Activated CD4-positive, alpha-beta T cell treated with anti-CD3 and anti-CD28 coated beads, Interleukin-2, Interleukin-6, amounts not matched to agents 100 ng/mL and 50 ng/mL, durations not matched to agents 16 hours and 8 hours (primary cell): Measurements from ENCODE around the gene ACOT11.

Experiments used
- DNase-seq: peaks from one replicate; pipeline ENCODE4 v3.0.0-alpha.2; 2020

The ACOT11 gene

GRCh38 chr1:54538538-54538937, 9.5 kb upstream of the ACOT11 start:
- no peak for DNase-seq

- no peak for DNase-seq
These were observed 7.3 kb upstream of the ACOT11 start for GRCh38 chr1:54540582-54541295.

DNA sequence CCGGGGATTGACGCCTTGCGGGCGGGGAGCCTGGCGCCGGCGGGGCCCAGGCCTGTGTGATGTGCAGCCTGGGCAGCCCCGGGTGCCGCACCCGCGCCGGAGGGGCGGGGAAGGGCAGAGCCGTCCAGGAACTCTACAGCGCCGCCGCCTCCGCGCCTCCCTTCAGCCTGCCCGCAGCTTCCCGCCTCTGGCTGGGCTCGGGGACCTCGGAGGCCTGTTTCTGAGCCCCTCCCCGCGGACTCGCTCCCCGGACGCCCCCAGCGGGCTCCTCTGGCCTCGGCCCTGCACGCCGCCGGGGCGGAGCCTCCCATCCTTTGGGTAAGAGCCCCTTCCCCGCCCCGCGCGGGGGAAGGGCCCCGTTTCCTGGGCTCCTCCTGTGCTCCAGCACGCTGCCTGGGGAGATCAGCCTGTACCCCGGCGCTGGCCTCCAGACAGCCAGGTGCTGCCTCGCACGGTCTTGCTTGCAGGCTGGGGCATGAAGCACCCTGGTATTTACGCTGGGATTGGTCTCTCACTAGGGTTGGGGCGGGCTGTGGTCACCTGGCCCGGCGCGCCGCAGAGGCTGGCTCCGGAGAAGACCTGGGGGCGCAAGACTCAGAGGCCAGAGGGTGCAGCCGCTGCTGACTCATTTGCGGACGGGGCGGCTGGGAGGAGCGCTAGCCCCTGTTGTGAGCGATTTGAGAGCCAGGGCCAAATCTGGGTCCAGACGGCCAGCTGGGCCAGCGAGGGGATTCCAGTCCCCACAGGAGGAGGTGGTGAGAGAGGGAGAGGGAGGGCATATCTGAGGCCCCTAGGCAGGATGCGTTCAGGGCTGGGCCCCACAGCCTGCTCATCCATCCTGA, 5.7 kb upstream of the ACOT11 start:
- DNase-seq = peak; percentile 63

- no peak for DNase-seq
These were observed 5.0 kb upstream of the ACOT11 start for GRCh38 chr1:54542962-54543539.

DNA sequence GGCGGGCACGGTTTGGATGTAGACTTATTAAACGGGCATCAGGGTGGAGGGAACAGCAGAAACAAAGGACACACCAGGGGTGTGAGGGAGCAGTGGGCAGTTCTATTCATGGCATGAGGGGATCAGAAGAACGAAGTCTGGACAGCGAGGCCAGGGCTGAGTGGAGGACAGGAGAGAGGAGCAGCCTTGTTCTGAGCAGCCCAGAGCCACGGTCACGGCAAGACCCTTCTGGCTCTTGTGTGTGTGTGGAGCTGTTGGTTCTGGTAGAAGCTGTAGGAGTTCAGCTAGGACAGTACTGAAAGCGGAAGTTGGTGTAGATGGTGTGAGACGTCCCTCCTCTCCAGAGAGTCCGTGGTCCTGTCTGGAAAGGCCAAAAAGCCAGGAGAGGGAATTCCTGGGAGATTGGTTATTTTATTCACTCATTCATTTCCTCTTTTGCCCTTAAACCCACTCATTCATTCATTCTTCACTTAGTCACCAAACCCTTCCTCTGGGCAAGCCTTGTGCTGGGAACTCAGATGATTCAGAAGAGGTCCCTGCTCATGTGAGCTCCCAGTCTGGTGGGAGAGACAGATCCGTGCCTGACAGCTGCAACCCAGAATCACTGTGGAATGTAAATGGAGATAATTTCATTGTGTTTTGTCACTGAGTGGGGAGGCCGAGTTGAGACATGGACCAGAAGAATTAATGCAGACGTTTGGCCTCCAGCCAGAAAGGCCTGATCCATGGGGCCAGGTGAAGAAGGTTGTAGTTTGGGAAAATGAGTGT, 4.1 kb upstream of the ACOT11 start:
- DNase-seq = no peak

- DNase-seq = no peak
These were observed 2.0 kb upstream of the ACOT11 start for GRCh38 chr1:54545916-54546635.

DNA sequence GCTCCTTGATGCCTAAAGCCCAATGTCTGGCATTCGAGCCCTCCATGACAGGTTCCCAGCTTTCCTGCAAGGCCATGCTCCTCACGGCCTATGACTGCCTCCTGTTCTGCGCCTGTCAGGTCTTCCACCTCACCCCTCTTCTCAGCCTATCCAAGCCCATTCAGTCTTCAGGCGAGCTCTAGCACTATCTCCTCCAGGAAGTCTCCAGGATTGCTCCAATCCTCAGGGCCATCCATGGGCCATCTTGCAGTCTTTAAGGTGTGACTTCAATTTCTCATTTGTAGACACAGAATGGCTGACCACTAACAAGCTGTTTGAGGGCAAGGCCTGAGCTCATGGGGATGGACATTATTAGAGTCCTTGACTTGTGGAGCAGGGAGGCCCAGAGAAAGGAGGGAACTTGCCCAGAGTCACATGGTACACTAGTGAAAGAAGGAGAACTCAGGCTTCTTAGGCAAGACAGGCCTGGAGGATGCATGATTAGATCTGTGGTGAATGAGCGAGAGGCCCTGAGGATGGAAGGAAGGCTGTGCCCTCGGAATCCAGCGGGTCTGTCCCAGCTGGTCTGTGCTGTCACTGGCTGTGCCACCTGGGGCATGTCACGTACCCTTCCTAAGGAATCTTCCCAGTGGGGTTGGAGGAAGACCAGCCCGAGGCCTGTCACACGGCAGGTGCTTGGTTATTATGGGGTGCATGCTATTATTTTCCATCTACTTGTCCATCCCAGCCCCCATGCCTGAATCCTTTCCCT, 1.2 kb upstream of the ACOT11 start:
- no peak for DNase-seq

GRCh38 chr1:54548389-54549044, 489 bp downstream of the ACOT11 start:
- no peak for DNase-seq

- DNase-seq = no peak
These were observed 1.3 kb downstream of the ACOT11 start for GRCh38 chr1:54549181-54549924.

DNA sequence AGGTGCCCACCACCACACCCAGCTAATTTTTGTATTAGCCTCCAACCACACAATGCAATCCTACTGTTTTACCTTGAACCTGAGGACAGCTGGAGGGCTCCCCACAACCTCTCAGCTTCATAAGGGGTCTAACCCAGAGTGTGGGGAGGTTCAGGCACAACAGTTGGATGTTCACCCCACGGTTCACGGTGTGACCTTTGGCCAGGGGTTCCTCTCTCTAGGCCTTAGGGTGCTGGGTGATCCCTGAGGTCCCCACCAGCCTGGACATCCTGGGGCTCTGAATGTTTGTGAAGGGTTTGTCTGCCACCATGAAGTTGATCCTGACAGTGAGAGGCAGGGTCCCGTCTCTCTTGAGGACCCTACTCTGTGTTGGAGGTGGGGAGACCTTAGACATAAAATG, 3.9 kb downstream of the ACOT11 start:
- DNase-seq = no peak

DNA sequence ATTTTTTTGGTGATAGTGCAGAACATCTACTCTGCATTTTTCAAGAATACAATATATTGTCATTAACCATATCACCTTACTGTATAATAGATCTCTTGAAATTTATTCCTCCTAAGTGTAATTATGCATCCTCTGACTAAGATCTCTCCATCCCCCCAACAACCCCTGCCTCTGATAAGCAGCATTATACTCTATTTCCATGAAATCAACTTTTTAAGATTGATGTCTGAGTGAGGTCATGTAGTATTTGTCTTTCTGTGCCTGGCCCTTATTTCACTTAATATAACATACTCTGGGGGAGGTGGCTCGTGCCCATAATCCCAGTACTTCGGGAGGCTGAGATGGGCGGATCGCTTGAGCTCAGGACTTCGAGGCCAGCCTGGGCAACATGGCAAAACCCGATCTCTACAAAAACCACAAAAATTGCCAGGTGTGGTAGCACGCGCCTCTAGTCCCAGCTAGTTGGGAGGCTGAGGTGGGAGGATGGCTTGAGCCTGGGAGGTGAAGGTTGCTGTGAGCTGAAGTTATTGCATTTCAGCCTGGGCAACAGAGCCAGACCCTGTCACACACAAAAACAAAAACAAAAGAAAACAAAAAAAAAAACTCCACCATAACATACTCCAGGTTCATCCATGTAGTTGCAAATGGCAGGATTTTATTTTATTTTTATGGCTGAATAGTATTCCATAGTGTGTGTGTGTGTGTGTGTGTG, 5.7 kb downstream of the ACOT11 start:
- DNase-seq = no peak

- DNase-seq = no peak
These were observed 8.1 kb downstream of the ACOT11 start for GRCh38 chr1:54556110-54556509.

GRCh38 chr1:54557671-54558355, 9.8 kb downstream of the ACOT11 start:
- no peak for DNase-seq

- no peak for DNase-seq
These were observed 10.5 kb downstream of the ACOT11 start for GRCh38 chr1:54558434-54559030.

DNA sequence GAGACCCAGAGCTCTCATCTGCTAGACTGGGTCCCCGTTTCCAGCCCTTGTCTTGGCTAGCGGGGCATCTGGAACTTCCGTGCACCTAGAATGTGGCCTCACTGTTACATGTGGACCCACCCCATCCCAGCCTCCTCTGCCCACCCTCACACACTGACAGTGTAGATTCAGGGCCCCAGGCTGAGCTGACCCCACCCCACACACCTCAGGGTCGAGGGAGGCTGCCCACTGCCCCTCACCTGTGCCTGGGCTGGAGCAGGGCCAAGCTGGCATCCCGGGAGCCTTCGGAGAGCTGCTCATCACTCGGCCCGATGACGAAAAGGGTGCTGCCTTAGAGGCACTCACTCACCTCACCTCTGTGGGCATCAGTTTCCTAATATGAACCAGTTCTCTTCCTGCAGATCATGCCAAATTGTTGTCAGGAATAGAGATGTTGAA, 11.1 kb downstream of the ACOT11 start:
- no peak for DNase-seq

DNA sequence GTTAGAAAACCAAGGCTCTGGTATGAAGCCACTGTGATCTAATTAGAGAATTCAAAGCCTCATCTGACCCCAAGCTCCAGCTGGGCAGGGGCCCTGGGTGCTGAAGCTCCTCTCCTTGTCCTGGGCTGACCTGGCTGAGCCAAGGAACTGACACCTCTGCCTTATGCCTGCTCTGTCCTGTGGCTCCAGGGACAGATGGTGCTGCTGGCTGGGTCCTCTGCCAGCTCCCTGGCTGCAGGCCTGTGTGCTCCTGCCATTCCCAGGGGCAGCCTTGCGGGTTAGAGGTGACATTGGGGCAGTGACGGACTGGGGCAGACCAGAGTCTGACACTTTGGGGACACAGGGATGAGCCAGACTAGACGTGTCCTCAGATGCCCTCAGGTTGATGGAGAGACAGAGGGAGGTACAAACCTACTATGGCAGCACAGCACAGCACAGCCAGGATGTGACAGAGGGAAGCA, 11.8 kb downstream of the ACOT11 start:
- DNase-seq = no peak

DNA sequence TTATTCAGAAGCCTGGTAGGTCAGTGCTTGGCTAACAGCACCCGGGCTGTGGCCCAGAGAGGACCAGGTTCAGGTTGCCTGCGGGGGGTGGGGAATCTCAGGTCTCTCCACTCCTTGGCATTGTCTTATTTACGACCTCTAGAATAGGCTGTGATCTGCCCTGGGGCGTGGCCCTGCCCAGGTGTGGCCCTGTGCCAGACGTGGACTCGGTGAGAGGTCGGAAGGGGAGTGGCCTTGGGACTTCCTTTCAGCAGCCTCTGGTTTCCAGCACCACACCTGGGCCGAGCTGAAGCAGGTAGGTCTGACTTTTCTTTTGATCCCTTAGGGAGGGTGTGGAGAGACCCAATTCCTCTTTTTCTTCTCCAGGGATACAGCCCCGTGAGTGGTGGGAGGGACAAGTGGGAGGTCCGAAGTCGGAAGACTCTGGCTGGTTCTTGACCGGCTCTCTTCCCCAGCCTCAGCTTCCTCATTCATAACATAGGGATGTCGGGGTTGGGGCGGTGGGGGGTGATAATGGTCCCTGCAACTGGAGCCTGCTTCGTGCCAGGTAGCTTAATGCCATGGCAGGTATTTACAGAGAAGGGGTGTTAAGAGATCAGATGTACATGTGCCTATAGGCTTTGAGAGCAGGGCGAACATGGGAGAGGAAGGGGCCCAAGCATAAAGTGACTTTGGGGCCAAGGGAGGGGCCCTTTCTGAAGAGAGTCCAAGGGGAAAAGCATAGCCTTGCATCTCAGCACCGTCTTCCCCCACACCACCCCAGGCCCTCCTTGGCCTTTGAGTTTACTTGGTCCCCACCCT, 16.5 kb downstream of the ACOT11 start:
- DNase-seq = no peak

GRCh38 chr1:54565113-54565501, 17.1 kb downstream of the ACOT11 start:
- DNase-seq = no peak
